Measurements from ENCODE around the gene RNLS.

Gene RNLS

DNA sequence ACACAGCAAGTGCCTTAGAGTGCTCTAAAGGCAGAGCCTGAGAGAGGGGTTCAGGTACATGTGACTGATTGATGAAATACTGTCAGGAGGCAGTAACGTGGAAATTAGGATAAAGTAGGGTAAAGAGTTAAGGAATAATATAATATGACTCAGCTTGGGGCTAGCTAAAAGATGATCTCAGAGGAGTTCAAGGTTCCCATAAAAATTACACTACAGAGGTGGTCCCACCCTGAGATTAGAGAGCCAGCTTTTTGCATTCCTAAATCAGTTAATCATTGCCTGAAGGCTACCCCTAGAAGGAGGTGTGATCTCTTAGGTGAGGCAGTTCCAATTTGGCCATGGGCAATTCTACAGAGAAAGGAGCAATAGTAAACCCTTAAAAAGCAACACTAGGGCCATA, 9.3 kb upstream of the RNLS start:
- no peak overlapping the region for H3K4me3 ChIP-seq (ENCODE audit: low read length)
- no peaks in the 10 kb centered on the region for H3K36me3 ChIP-seq (ENCODE audit: control insufficient read depth, insufficient read depth, low read length)
- H3K27me3 ChIP-seq (ENCODE audit: control insufficient read depth, insufficient read depth, low read length): no peaks in the 10 kb centered on the region
- H3K27ac ChIP-seq (ENCODE audit: low read depth, low read length): no peak overlapping the region
- no peak overlapping the region for H3K9ac ChIP-seq (ENCODE audit: low read length)
- no peaks in the 10 kb centered on the region for H3K4me1 ChIP-seq (ENCODE audit: control insufficient read depth, insufficient read depth, low read length)

DNA sequence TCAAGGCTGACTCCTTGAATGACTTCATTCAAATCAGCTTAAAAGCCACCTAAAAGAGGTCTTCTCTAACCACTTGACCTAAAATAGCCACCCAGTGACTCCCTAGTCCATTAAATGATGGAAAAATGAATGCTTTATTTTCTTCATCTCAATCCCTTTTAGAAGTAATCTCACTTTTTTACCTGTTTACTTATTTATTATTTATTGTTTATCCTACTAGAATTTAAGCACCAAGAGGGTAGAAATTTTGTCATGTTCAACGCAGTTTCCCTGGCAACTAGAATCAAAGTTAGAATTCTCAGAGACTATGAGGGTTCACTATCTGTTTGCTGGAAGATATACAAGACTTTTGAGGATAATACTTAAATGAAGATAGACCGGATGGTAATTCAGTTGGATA, 3.3 kb upstream of the RNLS start, which contains the start of gene LIPJ:
TSS of gene LIPJ (plus strand) at position 301 of the 400 bp plus-strand sequence. CDS start 3,926 bp downstream, outside the sequence.
- Histone ChIP-seq H3K27ac (ENCODE audit: low read depth, low read length) (no peak within 1 kb of the TSS), H3K27me3 (ENCODE audit: control insufficient read depth, insufficient read depth, low read length) (no peaks in the 10 kb centered on the region), H3K4me3 (ENCODE audit: low read length) (no peak within 1 kb of the TSS), H3K9ac (ENCODE audit: low read length) (no peak within 1 kb of the TSS), H3K4me1 (ENCODE audit: control insufficient read depth, insufficient read depth, low read length) (no peaks in the 10 kb centered on the region), H3K36me3 (ENCODE audit: control insufficient read depth, insufficient read depth, low read length) (no peaks in the 10 kb centered on the region)

DNA sequence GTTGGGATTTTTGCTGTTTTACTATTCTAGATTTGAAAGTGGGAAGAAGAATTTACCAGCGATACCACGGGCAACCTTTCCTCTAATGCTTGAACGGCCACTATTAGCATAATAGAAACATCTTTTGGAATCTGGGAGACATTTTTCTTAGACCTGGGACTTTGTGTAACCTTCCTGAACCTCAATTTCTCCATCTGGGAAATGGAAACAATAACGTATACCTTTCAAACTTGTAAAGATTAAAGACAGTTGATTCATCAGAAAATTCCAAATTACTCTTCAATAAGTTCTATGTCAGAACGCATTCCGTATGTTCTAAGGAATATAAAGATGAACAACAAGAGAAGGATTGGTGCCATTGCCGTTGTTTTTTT, 453 bp upstream of the RNLS start:
- H3K4me3 ChIP-seq (ENCODE audit: low read length): peak overlapping the region; percentile 93

DNA sequence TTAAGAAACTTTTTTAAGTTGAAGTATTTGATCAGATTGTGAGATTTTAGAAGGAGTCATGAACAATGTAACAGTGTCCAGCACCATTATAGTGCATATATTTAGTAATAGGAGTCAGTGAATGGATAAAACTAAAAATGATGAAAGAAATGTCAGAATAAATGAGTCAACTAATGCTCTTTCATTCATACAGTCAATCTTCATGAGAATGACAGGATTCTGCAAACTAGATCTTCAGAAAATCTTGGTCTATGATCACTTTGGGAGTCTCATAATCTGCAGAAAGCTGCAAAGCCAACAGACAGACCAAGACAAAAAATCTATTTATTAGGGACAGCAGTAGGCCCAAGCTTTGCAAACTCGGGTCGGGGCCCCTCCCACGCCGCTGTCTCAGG, 710 bp downstream of the RNLS start:
- no peak overlapping the region for H3K9ac ChIP-seq (ENCODE audit: low read length)
- H3K27ac ChIP-seq (ENCODE audit: low read depth, low read length): peak overlapping the region; percentile 94

More for the DNA sequence above, 453 bp upstream of the RNLS start:
- no peaks in the 10 kb centered on the region for H3K36me3 ChIP-seq (ENCODE audit: control insufficient read depth, insufficient read depth, low read length)
- H3K27ac ChIP-seq (ENCODE audit: low read depth, low read length): peak overlapping the region; percentile 94
- H3K27me3 ChIP-seq (ENCODE audit: control insufficient read depth, insufficient read depth, low read length): no peaks in the 10 kb centered on the region
- H3K4me1 ChIP-seq (ENCODE audit: control insufficient read depth, insufficient read depth, low read length): no peaks in the 10 kb centered on the region
- no peak overlapping the region for H3K9ac ChIP-seq (ENCODE audit: low read length)

DNA sequence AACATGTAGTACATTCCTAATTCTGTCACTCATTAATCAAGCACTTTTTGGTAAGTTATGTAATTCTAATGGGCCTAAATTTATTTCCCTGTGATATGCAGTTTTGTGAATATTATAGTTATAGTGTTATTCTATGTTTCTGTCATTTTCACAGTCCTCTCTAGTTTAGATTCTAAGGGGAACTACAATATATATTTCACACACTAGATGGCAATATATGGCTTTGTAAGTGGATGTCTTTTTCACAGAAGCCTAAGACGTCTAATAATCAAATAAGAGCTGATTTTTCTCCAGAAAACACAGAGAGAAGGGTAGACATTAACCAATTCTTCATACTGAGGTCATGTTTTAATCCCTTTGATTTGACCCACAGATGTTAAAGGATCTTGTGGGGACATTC, 18.0 kb downstream of the RNLS start:
- no peak overlapping the region for H3K9ac ChIP-seq (ENCODE audit: low read length)
- no peak overlapping the region for H3K27ac ChIP-seq (ENCODE audit: low read depth, low read length)
- H3K27me3 ChIP-seq (ENCODE audit: control insufficient read depth, insufficient read depth, low read length): no peaks in the 10 kb centered on the region

More for the DNA sequence above, 710 bp downstream of the RNLS start:
- Histone ChIP-seq H3K4me3 (ENCODE audit: low read length) (peak overlapping the region; percentile 93), H3K27me3 (ENCODE audit: control insufficient read depth, insufficient read depth, low read length) (no peaks in the 10 kb centered on the region), H3K36me3 (ENCODE audit: control insufficient read depth, insufficient read depth, low read length) (no peaks in the 10 kb centered on the region), H3K4me1 (ENCODE audit: control insufficient read depth, insufficient read depth, low read length) (no peaks in the 10 kb centered on the region)

DNA sequence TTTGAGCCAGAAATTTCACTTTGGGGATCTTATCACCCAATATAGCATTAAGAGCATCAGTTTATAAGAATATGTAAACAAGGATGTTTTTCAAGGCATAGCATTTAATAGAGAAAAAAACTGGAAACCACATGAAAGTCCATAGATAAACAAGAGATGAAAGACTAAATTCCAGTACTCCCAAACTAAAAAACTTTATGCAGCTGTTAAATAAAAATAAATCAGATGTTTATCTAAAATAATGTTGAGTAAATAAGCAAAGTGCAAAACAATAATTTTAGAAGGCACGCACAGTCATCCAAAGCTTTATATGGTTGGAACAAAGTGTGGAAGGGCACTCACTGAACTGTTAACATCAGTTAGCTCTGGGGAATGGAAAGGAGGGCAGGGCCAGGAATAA, 21.0 kb downstream of the RNLS start:
- no peak overlapping the region for H3K9ac ChIP-seq (ENCODE audit: low read length)

More for the DNA sequence above, 18.0 kb downstream of the RNLS start:
- H3K4me1 ChIP-seq (ENCODE audit: control insufficient read depth, insufficient read depth, low read length): no peaks in the 10 kb centered on the region
- no peaks in the 10 kb centered on the region for H3K36me3 ChIP-seq (ENCODE audit: control insufficient read depth, insufficient read depth, low read length)
- no peak overlapping the region for H3K4me3 ChIP-seq (ENCODE audit: low read length)

DNA sequence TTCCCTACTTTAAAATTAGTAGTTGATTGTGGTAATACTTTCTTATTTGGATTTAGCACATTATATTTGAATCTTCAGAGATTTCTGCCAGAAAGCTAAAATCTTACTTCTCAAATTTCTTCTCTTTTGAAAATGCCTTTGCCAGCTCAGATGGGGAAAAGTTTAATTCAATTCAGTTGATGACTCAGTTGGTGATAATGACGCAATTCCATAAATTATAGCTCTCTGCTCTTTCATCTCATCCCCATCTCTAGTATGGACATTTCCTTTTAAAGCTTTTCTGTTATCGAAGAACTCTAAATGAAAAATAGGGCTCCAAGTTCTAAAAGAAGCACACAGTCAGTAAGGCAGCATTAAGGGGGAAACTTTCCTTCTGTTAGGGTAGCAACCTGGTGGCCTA, 25.5 kb downstream of the RNLS start:
- Histone ChIP-seq H3K4me1 (ENCODE audit: control insufficient read depth, insufficient read depth, low read length) (no peaks in the 10 kb centered on the region), H3K27me3 (ENCODE audit: control insufficient read depth, insufficient read depth, low read length) (no peaks in the 10 kb centered on the region), H3K9ac (ENCODE audit: low read length) (no peak overlapping the region), H3K27ac (ENCODE audit: low read depth, low read length) (no peak overlapping the region), H3K36me3 (ENCODE audit: control insufficient read depth, insufficient read depth, low read length) (no peaks in the 10 kb centered on the region), H3K4me3 (ENCODE audit: low read length) (no peak overlapping the region)

More for the DNA sequence above, 21.0 kb downstream of the RNLS start:
- Histone ChIP-seq H3K27ac (ENCODE audit: low read depth, low read length) (no peak overlapping the region), H3K4me1 (ENCODE audit: control insufficient read depth, insufficient read depth, low read length) (no peaks in the 10 kb centered on the region), H3K36me3 (ENCODE audit: control insufficient read depth, insufficient read depth, low read length) (no peaks in the 10 kb centered on the region), H3K4me3 (ENCODE audit: low read length) (no peak overlapping the region), H3K27me3 (ENCODE audit: control insufficient read depth, insufficient read depth, low read length) (no peaks in the 10 kb centered on the region)

DNA sequence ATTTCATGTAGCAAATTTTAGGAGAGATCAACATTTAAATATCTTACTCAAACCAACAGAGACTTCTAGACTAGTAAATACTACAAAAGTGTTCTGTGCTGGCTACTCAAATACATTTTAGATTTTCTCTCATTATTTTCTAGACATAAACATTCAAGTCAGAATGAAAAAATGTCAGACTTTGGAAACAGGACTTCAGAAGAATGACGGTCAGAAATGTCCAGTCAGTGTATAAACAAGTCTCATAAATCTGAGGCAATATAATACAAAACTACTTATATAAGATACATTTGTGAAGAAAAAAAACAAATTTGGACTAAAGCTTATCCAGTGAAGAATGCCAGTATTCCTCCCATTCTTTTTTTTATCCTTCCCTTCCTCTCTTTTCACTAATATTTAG, 25.9 kb downstream of the RNLS start:
- H3K4me3 ChIP-seq (ENCODE audit: low read length): no peak overlapping the region
- no peaks in the 10 kb centered on the region for H3K27me3 ChIP-seq (ENCODE audit: control insufficient read depth, insufficient read depth, low read length)
- no peak overlapping the region for H3K27ac ChIP-seq (ENCODE audit: low read depth, low read length)
- H3K4me1 ChIP-seq (ENCODE audit: control insufficient read depth, insufficient read depth, low read length): no peaks in the 10 kb centered on the region
- no peak overlapping the region for H3K9ac ChIP-seq (ENCODE audit: low read length)
- no peaks in the 10 kb centered on the region for H3K36me3 ChIP-seq (ENCODE audit: control insufficient read depth, insufficient read depth, low read length)

DNA sequence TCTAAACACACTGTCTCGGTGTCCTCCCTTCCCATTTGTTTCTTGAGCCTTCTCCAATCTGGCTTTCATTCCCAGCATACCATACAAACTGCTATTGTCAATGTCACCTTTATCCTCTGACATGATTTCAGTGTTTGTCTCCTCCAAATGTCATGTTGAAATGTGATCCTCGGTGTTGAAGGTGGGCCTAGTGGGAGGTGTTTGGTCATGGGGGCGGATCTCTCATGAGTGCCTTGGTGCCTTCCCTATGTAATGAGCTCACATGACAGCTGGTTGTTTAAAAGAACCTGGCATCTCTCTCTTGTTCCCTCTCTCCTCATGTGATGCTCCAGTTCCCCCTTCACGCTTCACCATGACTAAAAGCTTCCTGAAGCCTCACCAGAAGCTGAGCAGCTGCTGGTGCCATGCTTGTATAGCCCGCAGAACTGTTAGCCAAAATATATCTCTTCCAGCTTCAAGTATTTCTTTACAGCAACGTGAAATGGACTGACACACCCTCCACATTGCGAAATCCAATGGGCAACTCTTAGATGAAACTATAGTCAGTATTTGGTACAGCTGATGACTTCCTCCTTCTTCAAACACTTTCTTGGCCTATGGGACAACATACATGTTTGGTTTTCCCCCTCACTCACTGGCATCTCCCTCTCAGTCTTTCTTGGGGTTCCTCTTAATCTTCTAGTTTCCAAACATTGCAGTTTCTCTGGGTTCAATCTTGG, 27.8 kb downstream of the RNLS start:
- H3K4me3 ChIP-seq (ENCODE audit: low read length): no peak overlapping the region
- no peak overlapping the region for H3K27ac ChIP-seq (ENCODE audit: low read depth, low read length)
- no peaks in the 10 kb centered on the region for H3K4me1 ChIP-seq (ENCODE audit: control insufficient read depth, insufficient read depth, low read length)
- no peak overlapping the region for H3K9ac ChIP-seq (ENCODE audit: low read length)
- H3K36me3 ChIP-seq (ENCODE audit: control insufficient read depth, insufficient read depth, low read length): no peaks in the 10 kb centered on the region
- H3K27me3 ChIP-seq (ENCODE audit: control insufficient read depth, insufficient read depth, low read length): no peaks in the 10 kb centered on the region

DNA sequence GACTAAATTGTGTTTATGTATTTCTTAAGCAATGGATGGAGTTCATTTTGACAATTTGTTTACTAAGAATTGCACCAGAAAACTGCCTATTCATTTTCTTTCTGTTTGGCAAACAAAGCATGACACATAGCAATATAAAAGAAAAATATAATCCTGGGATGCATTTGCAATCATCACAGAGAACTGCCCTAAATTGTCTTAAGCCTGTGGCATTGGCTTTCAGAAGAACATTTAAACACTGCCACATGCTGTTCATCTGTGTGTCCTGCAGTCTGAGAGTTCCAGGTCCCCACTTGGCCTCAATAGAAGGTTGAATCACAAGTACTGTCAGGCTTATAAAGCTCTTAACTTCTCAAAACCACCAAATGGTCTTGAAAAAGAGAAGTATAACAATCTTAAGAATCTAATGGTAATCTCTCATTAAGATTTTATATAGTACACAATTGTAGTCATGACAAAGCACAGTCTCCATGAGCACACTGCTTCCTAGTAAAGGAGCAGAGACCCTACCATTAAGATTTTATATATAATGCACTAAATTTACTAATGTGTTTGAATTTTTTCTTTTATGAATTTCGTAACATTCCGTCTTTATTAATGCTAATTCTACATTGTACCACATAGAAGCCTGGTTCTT, 29.9 kb downstream of the RNLS start:
- Histone ChIP-seq H3K4me3 (ENCODE audit: low read length) (no peak overlapping the region), H3K27ac (ENCODE audit: low read depth, low read length) (no peak overlapping the region), H3K27me3 (ENCODE audit: control insufficient read depth, insufficient read depth, low read length) (no peaks in the 10 kb centered on the region), H3K36me3 (ENCODE audit: control insufficient read depth, insufficient read depth, low read length) (no peaks in the 10 kb centered on the region), H3K4me1 (ENCODE audit: control insufficient read depth, insufficient read depth, low read length) (no peaks in the 10 kb centered on the region), H3K9ac (ENCODE audit: low read length) (no peak overlapping the region)

DNA sequence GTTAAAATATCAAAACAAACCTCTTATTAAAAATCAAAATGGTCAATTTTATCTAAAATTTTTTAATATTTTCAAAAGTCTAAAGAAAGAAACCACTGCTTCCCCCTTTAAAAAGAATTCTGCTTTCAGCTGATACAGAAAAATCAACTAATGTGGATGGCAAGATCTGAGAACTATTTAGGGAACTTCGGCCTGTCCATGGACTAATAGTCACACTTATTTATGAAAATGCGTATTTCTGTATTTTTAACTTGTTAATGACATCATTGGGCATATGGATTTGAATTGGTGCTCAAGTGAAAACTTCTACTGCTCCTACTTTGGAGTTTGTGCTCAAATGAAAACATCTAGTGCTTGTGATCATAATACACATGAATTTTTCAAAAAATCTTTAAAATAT, 31.9 kb downstream of the RNLS start:
- no peak overlapping the region for H3K27ac ChIP-seq (ENCODE audit: low read depth, low read length)
- H3K27me3 ChIP-seq (ENCODE audit: control insufficient read depth, insufficient read depth, low read length): no peaks in the 10 kb centered on the region
- H3K4me3 ChIP-seq (ENCODE audit: low read length): no peak overlapping the region
- no peaks in the 10 kb centered on the region for H3K4me1 ChIP-seq (ENCODE audit: control insufficient read depth, insufficient read depth, low read length)
- no peaks in the 10 kb centered on the region for H3K36me3 ChIP-seq (ENCODE audit: control insufficient read depth, insufficient read depth, low read length)
- H3K9ac ChIP-seq (ENCODE audit: low read length): no peak overlapping the region

DNA sequence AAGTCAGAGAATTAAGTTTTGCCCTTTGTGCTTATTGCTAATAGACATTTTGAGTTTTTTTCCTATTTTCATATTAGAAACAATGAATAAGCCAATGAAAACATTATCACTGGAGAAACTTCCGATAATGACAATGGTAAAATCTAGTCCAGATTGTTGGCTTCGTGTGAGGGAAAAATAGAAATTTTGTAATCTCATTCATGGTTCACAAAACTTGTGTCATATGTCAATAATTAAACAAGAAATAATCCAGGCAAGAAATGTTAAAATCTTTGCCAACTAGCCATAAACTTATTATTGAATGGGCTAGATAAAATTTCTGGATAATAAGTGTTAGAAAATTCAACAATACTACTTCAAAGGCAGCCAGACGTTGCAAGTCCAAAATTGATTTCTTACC, 36.6 kb downstream of the RNLS start:
- Histone ChIP-seq H3K27ac (ENCODE audit: low read depth, low read length) (no peak overlapping the region), H3K4me1 (ENCODE audit: control insufficient read depth, insufficient read depth, low read length) (no peaks in the 10 kb centered on the region)

DNA sequence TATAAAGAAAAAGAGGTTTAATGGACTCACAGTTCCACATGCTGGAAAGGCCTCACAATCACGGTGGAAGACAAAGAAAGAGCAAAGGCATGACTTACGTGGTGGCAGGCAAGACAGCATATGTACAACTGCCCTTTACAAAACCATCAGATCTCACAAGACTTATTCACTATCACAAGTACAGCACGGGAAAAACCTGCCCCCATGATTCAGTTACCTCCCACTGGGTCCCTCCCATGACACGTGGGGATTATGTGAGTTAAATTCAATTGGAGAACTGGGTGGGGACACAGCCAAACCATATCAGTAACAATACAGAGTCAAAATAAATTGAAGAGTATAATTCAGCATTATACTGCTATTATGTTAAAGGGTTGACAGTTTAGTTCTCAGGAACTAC, 37.8 kb downstream of the RNLS start:
- no peak overlapping the region for H3K27ac ChIP-seq (ENCODE audit: low read depth, low read length)
- no peaks in the 10 kb centered on the region for H3K36me3 ChIP-seq (ENCODE audit: control insufficient read depth, insufficient read depth, low read length)
- no peak overlapping the region for H3K4me3 ChIP-seq (ENCODE audit: low read length)
- no peak overlapping the region for H3K9ac ChIP-seq (ENCODE audit: low read length)
- no peaks in the 10 kb centered on the region for H3K4me1 ChIP-seq (ENCODE audit: control insufficient read depth, insufficient read depth, low read length)
- no peaks in the 10 kb centered on the region for H3K27me3 ChIP-seq (ENCODE audit: control insufficient read depth, insufficient read depth, low read length)

More for the DNA sequence above, 36.6 kb downstream of the RNLS start:
- no peaks in the 10 kb centered on the region for H3K27me3 ChIP-seq (ENCODE audit: control insufficient read depth, insufficient read depth, low read length)
- H3K4me3 ChIP-seq (ENCODE audit: low read length): no peak overlapping the region
- H3K9ac ChIP-seq (ENCODE audit: low read length): no peak overlapping the region
- no peaks in the 10 kb centered on the region for H3K36me3 ChIP-seq (ENCODE audit: control insufficient read depth, insufficient read depth, low read length)

All from rectal smooth muscle tissue (tissue), 1 donor.